A673 (cell line): ENCODE data around the gene RNF213.

Experiments
- EZH2 ChIP-seq: fragments of 200-600 bp; sonication (generic); IDR thresholded peaks from 2 replicates; pipeline ENCODE4 v1.6.1; 2017; ENCODE audit warnings: borderline replicate concordance, low read depth, mild to moderate bottlenecking, mixed read lengths, antibody characterized with exemption, low read length; ENCODE audit not compliant: poor library complexity, severe bottlenecking
- TF ChIP-seq, protein P1 (sequence below): fragments of 300-800, 200-600 bp; sonication (generic); conservative IDR thresholded peaks from 2 replicates; pipeline ENCODE4 v1.5.1; 2017; ENCODE audit warnings: low read depth, mild to moderate bottlenecking, antibody characterized with exemption, low read length, moderate library complexity, mixed read lengths

DNA sequence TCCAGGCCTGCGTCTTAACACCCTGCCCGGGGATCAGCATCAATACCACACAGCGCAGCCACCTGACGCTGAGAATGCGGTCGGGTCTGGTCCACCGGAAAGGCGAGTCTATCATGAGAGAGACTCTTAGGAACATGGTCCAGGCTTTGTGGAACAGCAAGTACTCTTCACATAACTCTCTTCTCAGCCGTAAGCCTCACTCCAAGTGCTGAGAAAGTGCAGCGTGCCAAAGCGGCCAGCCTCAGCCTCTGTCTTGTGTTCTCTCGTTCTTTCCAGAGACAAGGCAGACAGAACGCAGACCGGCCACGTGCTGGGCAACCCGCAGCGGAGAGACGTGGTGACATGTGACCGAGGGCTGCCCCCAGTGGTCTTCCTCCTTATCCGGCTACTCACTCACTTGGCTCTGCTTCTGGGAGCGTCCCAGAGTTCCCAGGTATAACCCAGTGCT, 119.9 kb downstream of the RNF213 start:
- no peak for TF ChIP-seq EZH2
- TF ChIP-seq, protein P1, sequence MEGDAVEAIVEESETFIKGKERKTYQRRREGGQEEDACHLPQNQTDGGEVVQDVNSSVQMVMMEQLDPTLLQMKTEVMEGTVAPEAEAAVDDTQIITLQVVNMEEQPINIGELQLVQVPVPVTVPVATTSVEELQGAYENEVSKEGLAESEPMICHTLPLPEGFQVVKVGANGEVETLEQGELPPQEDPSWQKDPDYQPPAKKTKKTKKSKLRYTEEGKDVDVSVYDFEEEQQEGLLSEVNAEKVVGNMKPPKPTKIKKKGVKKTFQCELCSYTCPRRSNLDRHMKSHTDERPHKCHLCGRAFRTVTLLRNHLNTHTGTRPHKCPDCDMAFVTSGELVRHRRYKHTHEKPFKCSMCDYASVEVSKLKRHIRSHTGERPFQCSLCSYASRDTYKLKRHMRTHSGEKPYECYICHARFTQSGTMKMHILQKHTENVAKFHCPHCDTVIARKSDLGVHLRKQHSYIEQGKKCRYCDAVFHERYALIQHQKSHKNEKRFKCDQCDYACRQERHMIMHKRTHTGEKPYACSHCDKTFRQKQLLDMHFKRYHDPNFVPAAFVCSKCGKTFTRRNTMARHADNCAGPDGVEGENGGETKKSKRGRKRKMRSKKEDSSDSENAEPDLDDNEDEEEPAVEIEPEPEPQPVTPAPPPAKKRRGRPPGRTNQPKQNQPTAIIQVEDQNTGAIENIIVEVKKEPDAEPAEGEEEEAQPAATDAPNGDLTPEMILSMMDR: no peak
